H1 (cell line): ENCODE results near the gene LRRC23. TPM values are rescaled to one million over a fixed set of nuclear protein-coding genes. Genes with fewer than 3 reads are reported as not detected.

Experiments
- CTCF ChIA-PET: fragments of 300-600 bp; sonication (Branson Sonifier 250); formaldehyde crosslinking; loops from one replicate; lab custom pipeline; 2021; ENCODE audit not compliant: partially characterized antibody; lab: Charles Lee
- POLR2A ChIA-PET: fragments of 300-600 bp; sonication (Branson Sonifier 250); formaldehyde crosslinking; loops from one replicate; lab custom pipeline; 2021; ENCODE audit warnings: inconsistent platforms; ENCODE audit not compliant: partially characterized antibody; lab: Charles Lee
- DNase-seq, 2 experiments: peaks; one replicate each; pipeline versions ENCODE4 v3.0.0 to v3.0.0-alpha.2; 2010 to 2022; ENCODE audit warnings: low spot score in 2 of 2, low read depth in 1 of 2, mixed read lengths in 1 of 2
- FAIRE-seq: peaks from 2 replicates; lab custom pipeline; 2011; peaks lifted over from hg19 to GRCh38; lab: Jason Lieb, UNC
- H2AFZ ChIP-seq: 2 replicates; pipeline ENCODE4 v1.8.1; 2012; ENCODE audit warnings: low read length, inconsistent platforms
- H2AK5ac ChIP-seq: 2 replicates; pipeline ENCODE4 v1.6.1; 2013; ENCODE audit warnings: low read depth, low read length
- H2BK120ac ChIP-seq: replicated peaks from 2 replicates; pipeline ENCODE3; 2013; ENCODE audit warnings: low read depth, low read length, inconsistent platforms
- H2BK12ac ChIP-seq: 2 replicates; pipeline ENCODE4 v1.6.1; 2013; ENCODE audit warnings: low read depth, low read length
- H2BK15ac ChIP-seq: 2 replicates; pipeline ENCODE4 v1.6.1; 2013; ENCODE audit warnings: low read length
- H2BK20ac ChIP-seq: 2 replicates; pipeline ENCODE4 v1.6.1; 2013; ENCODE audit warnings: low read length
- H2BK5ac ChIP-seq: 2 replicates; pipeline ENCODE4 v1.6.1; 2013; ENCODE audit warnings: low read depth, low read length
- H3K14ac ChIP-seq: 2 replicates; pipeline ENCODE4 v1.6.1; 2013; ENCODE audit warnings: inconsistent platforms; ENCODE audit not compliant: insufficient read length
- H3K18ac ChIP-seq: 2 replicates; pipeline ENCODE4 v1.6.1; 2013; ENCODE audit warnings: low read length; ENCODE audit errors: extremely low read depth
- H3K23ac ChIP-seq: 2 replicates; pipeline ENCODE4 v1.6.1; 2013; ENCODE audit warnings: inconsistent platforms; ENCODE audit not compliant: insufficient read length
- H3K23me2 ChIP-seq: 2 replicates; pipeline ENCODE4 v1.6.1; 2013; ENCODE audit warnings: low read depth, low read length
- H3K27ac ChIP-seq: 2 replicates; pipeline ENCODE4 v1.6.1; 2011; ENCODE audit warnings: low read depth, low read length, inconsistent platforms
- H3K27me3 ChIP-seq, 4 experiments: replicated peaks in 1 of 4; 1 replicate in 1 of 4; 2 replicates in 3 of 4; pipeline versions ENCODE4 v1.6.1 to v1.8.1; 2011 to 2013; ENCODE audit warnings: low read length in 3 of 4, mild to moderate bottlenecking in 3 of 4, inconsistent platforms in 2 of 4, mixed read lengths in 2 of 4, moderate library complexity in 1 of 4; ENCODE audit not compliant: control insufficient read depth in 3 of 4, insufficient read depth in 3 of 4; ENCODE audit errors: extremely low read depth in 1 of 4
- H3K36me3 ChIP-seq, 4 experiments: 2 replicates each; pipeline versions ENCODE4 v1.6.1 to v1.8.1; 2011 to 2013; ENCODE audit warnings: mild to moderate bottlenecking in 4 of 4, low read length in 3 of 4, moderate library complexity in 2 of 4, control low read depth in 1 of 4, inconsistent platforms in 1 of 4; ENCODE audit not compliant: insufficient read depth in 4 of 4, control insufficient read depth in 2 of 4
- H3K4ac ChIP-seq: replicated peaks from 2 replicates; pipeline ENCODE3; 2013; ENCODE audit warnings: low read length, low read depth, mixed read lengths, inconsistent platforms; ENCODE audit not compliant: insufficient read length
- H3K4me1 ChIP-seq, 4 experiments: replicated peaks in 1 of 4; 1 replicate in 1 of 4; 2 replicates in 3 of 4; pipeline versions ENCODE4 v1.6.1 to v1.8.1; 2011 to 2013; ENCODE audit warnings: low read length in 3 of 4, inconsistent platforms in 2 of 4, mixed read lengths in 1 of 4; ENCODE audit not compliant: insufficient read depth in 4 of 4, control insufficient read depth in 3 of 4
- H3K4me2 ChIP-seq, 2 experiments: 2 replicates each; pipeline versions ENCODE4 v1.6.1 to v1.8.1; 2011 to 2013; ENCODE audit warnings: low read depth in 2 of 2, low read length in 2 of 2, control low read depth in 1 of 2, inconsistent platforms in 1 of 2, mild to moderate bottlenecking in 1 of 2; ENCODE audit not compliant: insufficient read depth in 1 of 2
- H3K4me3 ChIP-seq, 4 experiments: fragments of 200-600, 300-600 bp in 1 of 4; sonication (generic), shearing (Covaris generic), sonication (Bioruptor Twin) in 1 of 4; 2 replicates each; pipeline versions ENCODE4 v1.5.1 to v1.8.1; 2011 to 2016; ENCODE audit warnings: low read length in 4 of 4, low read depth in 3 of 4, control low read depth in 2 of 4, inconsistent platforms in 2 of 4, mild to moderate bottlenecking in 2 of 4, mixed read lengths in 1 of 4, moderate library complexity in 1 of 4; ENCODE audit not compliant: insufficient read depth in 2 of 4; ENCODE audit errors: extremely low read depth in 1 of 4
- H3K56ac ChIP-seq: replicated peaks from 2 replicates; pipeline ENCODE3; 2013; ENCODE audit warnings: low read depth, mild to moderate bottlenecking, mixed read lengths, low read length, inconsistent platforms; ENCODE audit not compliant: insufficient read length
- H3K79me1 ChIP-seq: 2 replicates; pipeline ENCODE4 v1.6.1; 2013; ENCODE audit warnings: low read depth, low read length, control low read depth
- H3K79me2 ChIP-seq, 2 experiments: 2 replicates each; pipeline versions ENCODE4 v1.6.1 to v1.8.1; 2012 to 2013; ENCODE audit warnings: low read length in 2 of 2, mild to moderate bottlenecking in 2 of 2, inconsistent platforms in 1 of 2; ENCODE audit not compliant: insufficient read depth in 2 of 2, control insufficient read depth in 1 of 2
- H3K9ac ChIP-seq, 4 experiments: replicated peaks in 1 of 4; 1 replicate in 1 of 4; 2 replicates in 3 of 4; pipeline versions ENCODE4 v1.6.1 to v1.8.1; 2011 to 2013; ENCODE audit warnings: low read depth in 3 of 4, low read length in 3 of 4, control low read depth in 2 of 4, mild to moderate bottlenecking in 2 of 4, moderate library complexity in 2 of 4, inconsistent platforms in 1 of 4; ENCODE audit errors: extremely low read depth in 1 of 4
- H3K9me3 ChIP-seq, 2 experiments: 2 replicates each; pipeline versions ENCODE4 v1.6.1 to v1.8.1; 2012 to 2013; ENCODE audit warnings: mild to moderate bottlenecking in 2 of 2, moderate library complexity in 2 of 2, control low read depth in 1 of 2, inconsistent platforms in 1 of 2, low read depth in 1 of 2, low read length in 1 of 2, mixed read lengths in 1 of 2; ENCODE audit not compliant: insufficient read depth in 2 of 2
- H4K20me1 ChIP-seq, 2 experiments: replicated peaks in 1 of 2; 2 replicates each; pipeline versions ENCODE3 to v1.8.1; 2011 to 2013; ENCODE audit warnings: inconsistent platforms in 2 of 2, low read length in 2 of 2, mild to moderate bottlenecking in 1 of 2; ENCODE audit not compliant: insufficient read depth in 2 of 2, control insufficient read depth in 1 of 2
- H4K5ac ChIP-seq: 2 replicates; pipeline ENCODE4 v1.6.1; 2013; ENCODE audit warnings: low read length, low read depth, mixed read lengths, inconsistent platforms; ENCODE audit not compliant: insufficient read length
- H4K8ac ChIP-seq: 2 replicates; pipeline ENCODE4 v1.8.0; 2013; ENCODE audit warnings: mild to moderate bottlenecking, moderate library complexity, low read length, inconsistent platforms; ENCODE audit not compliant: insufficient read depth; ENCODE audit errors: extremely low read depth
- H4K91ac ChIP-seq: replicated peaks from 2 replicates; pipeline ENCODE3; 2013; ENCODE audit warnings: low read length, mixed read lengths, inconsistent platforms; ENCODE audit not compliant: insufficient read length
- ATF2 ChIP-seq: IDR thresholded peaks from 2 replicates; pipeline ENCODE4 v1.6.1; 2012; ENCODE audit warnings: low read length, inconsistent platforms
- CREB1 ChIP-seq: IDR thresholded peaks from 2 replicates; pipeline ENCODE4 v1.6.1; 2012; ENCODE audit warnings: inconsistent platforms
- JUND ChIP-seq: IDR thresholded peaks from 2 replicates; pipeline ENCODE4 v1.6.1; 2011; ENCODE audit warnings: mild to moderate bottlenecking, improper control_type of control experiment, low read length
- PHF8 ChIP-seq: fragments of 200-600 bp; sonication (generic); conservative IDR thresholded peaks from 2 replicates; pipeline ENCODE4 v1.7.1; 2012; ENCODE audit warnings: low read depth, mild to moderate bottlenecking, inconsistent platforms, low read length, moderate library complexity
- POLR2AphosphoS5 ChIP-seq: IDR thresholded peaks from 2 replicates; pipeline ENCODE4 v1.6.1; 2011; ENCODE audit warnings: low read depth, low read length
- RFX5 ChIP-seq: IDR thresholded peaks from 2 replicates; pipeline ENCODE4 v1.6.1; 2011; ENCODE audit warnings: low read depth, low read length, improper control_type of control experiment, borderline replicate concordance
- RXRA ChIP-seq: IDR thresholded peaks from 2 replicates; pipeline ENCODE4 v1.6.1; 2011; ENCODE audit warnings: low read depth, mild to moderate bottlenecking, low read length, moderate library complexity; ENCODE audit not compliant: insufficient read depth
- TCF12 ChIP-seq: IDR thresholded peaks from 2 replicates; pipeline ENCODE4 v1.6.1; 2011; ENCODE audit warnings: low read depth, mild to moderate bottlenecking, low read length
- WGBS, 2 experiments: shearing (Covaris generic) in 1 of 2; methylation state at CpG; one replicate each; pipeline versions ENCODE4 v1.1.6 to v1.1.7; 2013 to 2015; ENCODE audit warnings: low lambda C conversion rate in 2 of 2, mixed read lengths in 2 of 2, inconsistent platforms in 1 of 2, low coverage in 1 of 2, missing lambda C conversion rate in 1 of 2; ENCODE audit not compliant: insufficient replicate concordance in 2 of 2, insufficient coverage in 1 of 2, insufficient read length in 1 of 2; ENCODE audit errors: extremely low coverage in 1 of 2, missing lambda C conversion rate in 1 of 2; 5-methylcytosine and 5-hydroxymethylcytosine counted together
- polyA plus RNA-seq, 7 experiments: library from polyadenylated mRNA; depleted of rRNA in 3 of 7; stranded (reverse) in 5 of 7; unstranded in 2 of 7; fragments of >200 nt in 5 of 7; fragments of 200-250 nt in 2 of 7; gene quantifications; 1 replicate in 5 of 7; 2 replicates in 1 of 7; 4 replicates in 1 of 7; pipeline versions ENCODE4 v1.2.1 to v1.2.3, GENCODE V29; 2011 to 2013; ENCODE audit warnings: missing spikeins in 2 of 7, mixed read lengths in 2 of 7
- total RNA-seq: library from RNA; stranded (reverse); fragmentation: NEBNext Ultra II Directional; extraction: Animal tissue kit (Norgen Biotek cat#: 25700); gene quantifications from 2 replicates; pipeline ENCODE4 v1.2.1, GENCODE V29; 2021

The LRRC23 gene
- total and polyA plus RNA-seq, 2 of the 8 experiments (the other 6 are each of a cell fraction or from before 2014, with no cell fraction given), result 2.5 to 3.6 TPM

GRCh38 chr12:6952863-6953441, 48.3 kb downstream of the LRRC23 start:
- H3K36me3 ChIP-seq, result no peaks in the 10 kb centered on the region
- H2BK12ac ChIP-seq, result no peak overlapping the region
- peak overlapping the region; percentile 7 for H4K91ac ChIP-seq
- DNase-seq (no peak), FAIRE-seq (no peak)
- no peak overlapping the region for H3K4me3 ChIP-seq
- no peak overlapping the region for H3K23ac ChIP-seq
- ChIA-PET CTCF (interaction anchor here (1.0 to 2.9 kb wide), 5 partner anchors 9 to 141 kb away, joined by 3 to 35 read pairs (median 4); partner anchors contain the start of gene C12orf57), POLR2A (interaction anchor here (2.2 to 44.0 kb wide), 4 partner anchors 10 to 81 kb away, joined by 8 to 1596 read pairs (median 524); partner anchors contain the start of genes ATN1, C12orf57, EMG1 and ENO2)
- H4K8ac ChIP-seq, result peak overlapping the region; percentile 41
- H3K79me1 ChIP-seq, result peaks cover 5% of the 10 kb centered on the region; the same call in 1 of the 2 replicates
- no peaks in the 10 kb centered on the region for H3K9me3 ChIP-seq
- H3K27me3 ChIP-seq, result no peaks in the 10 kb centered on the region
- H2BK20ac ChIP-seq, result no peak overlapping the region
- peak overlapping the region; percentile 7; the same call in 1 of the 2 replicates for H3K18ac ChIP-seq
- H3K56ac ChIP-seq, result no peak overlapping the region
- H2BK15ac ChIP-seq, result no peak overlapping the region
- peaks cover 0 to 14% (median 6%) of the 10 kb centered on the region in 4 experiments; a peak in 4 of 7 replicates for H3K4me1 ChIP-seq
- WGBS, 2 experiments, result 89% methylated on average over 13 of the region's 15 CpGs; no CpG with 5 or more reads in 1 of the 2 experiments
- no peak overlapping the region for H3K9ac ChIP-seq
- no peak overlapping the region for H3K4ac ChIP-seq
- H3K23me2 ChIP-seq, result no peaks in the 10 kb centered on the region
- H3K27ac ChIP-seq, result no peak overlapping the region
- peak overlapping the region; percentile 52; the same call in 1 of the 2 replicates for H2BK5ac ChIP-seq
- H2AK5ac ChIP-seq, result no peak overlapping the region
- no peak overlapping the region for H3K4me2 ChIP-seq
- no peak overlapping the region for H3K14ac ChIP-seq
- H4K20me1 ChIP-seq, result no peaks in the 10 kb centered on the region
- H3K79me2 ChIP-seq, result no peaks in the 10 kb centered on the region
- H2BK120ac ChIP-seq, result no peak overlapping the region
- no peak overlapping the region for H2AFZ ChIP-seq
- no peak overlapping the region for H4K5ac ChIP-seq
- no peak for TF ChIP-seq TCF12
- no peak for TF ChIP-seq JUND
- TF ChIP-seq RFX5, result no peak
- TF ChIP-seq RXRA, result no peak
- no peak for TF ChIP-seq CREB1
- no peak for TF ChIP-seq PHF8
- no peak for TF ChIP-seq POLR2AphosphoS5
- no peak for TF ChIP-seq ATF2
